ENCODE data around the gene SCCPDH.
"Not testable (repeated sequence)": the region's sequence is repeated elsewhere in the genome, so short reads cannot be mapped to it uniquely, and the experiment has no call there.

The SCCPDH gene

GRCh38 chr1:246733704-246734103 lies 9.5 kb downstream of the SCCPDH start:
- H3K4me2 ChIP-seq (ENCODE audit: low read length): no peak overlapping the region
- H2AFZ ChIP-seq (ENCODE audit: low read depth, low read length): no peak overlapping the region
- no peak for TF ChIP-seq EZH2phosphoT487 (IDR thresholded peaks at IDR 0.05; ENCODE audit: low read depth)
- TF ChIP-seq CTCF (IDR thresholded peaks at IDR 0.05; ENCODE audit: low read depth, low read length): no peak
- H3K4me3 ChIP-seq (ENCODE audit: low read length): no peak overlapping the region
- no peaks in the 10 kb centered on the region for H3K9me3 ChIP-seq (ENCODE audit: insufficient read depth, low read length)
- H3K4me1 ChIP-seq (ENCODE audit: low read length): no peaks in the 10 kb centered on the region
- H3K36me3 ChIP-seq (replicated peaks; ENCODE audit: low read depth, low read length): peaks cover 59% of the 10 kb centered on the region
- no peaks in the 10 kb centered on the region; the same call in 1 of the 2 replicates for H4K20me1 ChIP-seq (ENCODE audit: insufficient read depth, low read length)
- no peak overlapping the region for H3K9ac ChIP-seq (ENCODE audit: low read length)
- no peaks in the 10 kb centered on the region for H3K27me3 ChIP-seq (ENCODE audit: low read depth, low read length)
- H3K79me2 ChIP-seq (ENCODE audit: low read length): no peaks in the 10 kb centered on the region
- H3K27ac ChIP-seq (ENCODE audit: low read length): no peak overlapping the region

- no peak overlapping the region for H3K9ac ChIP-seq (ENCODE audit: low read length)
- no peak overlapping the region for H3K4me2 ChIP-seq (ENCODE audit: low read length)
- no peaks in the 10 kb centered on the region for H3K4me1 ChIP-seq (ENCODE audit: low read length)
- H3K27ac ChIP-seq (ENCODE audit: low read length): no peak overlapping the region
- no peak overlapping the region for H3K4me3 ChIP-seq (ENCODE audit: low read length)
- no peaks in the 10 kb centered on the region; the same call in 1 of the 2 replicates for H4K20me1 ChIP-seq (ENCODE audit: insufficient read depth, low read length)
- no peaks in the 10 kb centered on the region for H3K27me3 ChIP-seq (ENCODE audit: low read depth, low read length)
- no peak overlapping the region for H2AFZ ChIP-seq (ENCODE audit: low read depth, low read length)
- H3K36me3 ChIP-seq (replicated peaks; ENCODE audit: low read depth, low read length): peaks cover 61% of the 10 kb centered on the region
- no peaks in the 10 kb centered on the region for H3K9me3 ChIP-seq (ENCODE audit: insufficient read depth, low read length)
- TF ChIP-seq EZH2phosphoT487 (IDR thresholded peaks at IDR 0.05; ENCODE audit: low read depth) (no peak), CTCF (IDR thresholded peaks at IDR 0.05; ENCODE audit: low read depth, low read length) (no peak)
- no peaks in the 10 kb centered on the region for H3K79me2 ChIP-seq (ENCODE audit: low read length)
Measured at GRCh38 chr1:246734866-246735265, 10.7 kb downstream of the SCCPDH start.

GRCh38 chr1:246735735-246736134 lies 11.5 kb downstream of the SCCPDH start:
- Histone ChIP-seq H3K9me3 (ENCODE audit: insufficient read depth, low read length) (no peaks in the 10 kb centered on the region), H3K36me3 (replicated peaks; ENCODE audit: low read depth, low read length) (peaks cover 61% of the 10 kb centered on the region), H3K27ac (ENCODE audit: low read length) (no peak overlapping the region), H3K9ac (ENCODE audit: low read length) (no peak overlapping the region), H3K79me2 (ENCODE audit: low read length) (no peaks in the 10 kb centered on the region), H3K4me3 (ENCODE audit: low read length) (no peak overlapping the region), H3K4me2 (ENCODE audit: low read length) (no peak overlapping the region), H2AFZ (ENCODE audit: low read depth, low read length) (no peak overlapping the region), H4K20me1 (ENCODE audit: insufficient read depth, low read length) (no peaks in the 10 kb centered on the region; the same call in 1 of the 2 replicates), H3K27me3 (ENCODE audit: low read depth, low read length) (no peaks in the 10 kb centered on the region), H3K4me1 (ENCODE audit: low read length) (no peaks in the 10 kb centered on the region)
- TF ChIP-seq CTCF (IDR thresholded peaks at IDR 0.05; ENCODE audit: low read depth, low read length): no peak
- no peak for TF ChIP-seq EZH2phosphoT487 (IDR thresholded peaks at IDR 0.05; ENCODE audit: low read depth)

- H3K36me3 ChIP-seq (replicated peaks; ENCODE audit: low read depth, low read length): peaks cover 55% of the 10 kb centered on the region
- no peak overlapping the region for H2AFZ ChIP-seq (ENCODE audit: low read depth, low read length)
- no peak overlapping the region for H3K9ac ChIP-seq (ENCODE audit: low read length)
- H3K4me1 ChIP-seq (ENCODE audit: low read length): no peaks in the 10 kb centered on the region
- no peaks in the 10 kb centered on the region for H3K27me3 ChIP-seq (ENCODE audit: low read depth, low read length)
- no peak overlapping the region for H3K27ac ChIP-seq (ENCODE audit: low read length)
- TF ChIP-seq EZH2phosphoT487 (IDR thresholded peaks at IDR 0.05; ENCODE audit: low read depth): no peak
- no peak for TF ChIP-seq CTCF (IDR thresholded peaks at IDR 0.05; ENCODE audit: low read depth, low read length)
- H3K79me2 ChIP-seq (ENCODE audit: low read length): no peaks in the 10 kb centered on the region
- H3K4me2 ChIP-seq (ENCODE audit: low read length): no peak overlapping the region
- H3K4me3 ChIP-seq (ENCODE audit: low read length): no peak overlapping the region
- no peaks in the 10 kb centered on the region for H3K9me3 ChIP-seq (ENCODE audit: insufficient read depth, low read length)
- H4K20me1 ChIP-seq (ENCODE audit: insufficient read depth, low read length): no peaks in the 10 kb centered on the region
Measured at GRCh38 chr1:246742396-246742795, 18.2 kb downstream of the SCCPDH start.

- H3K9ac ChIP-seq (ENCODE audit: low read length); H3K27me3 ChIP-seq (ENCODE audit: low read depth, low read length); H4K20me1 ChIP-seq (ENCODE audit: insufficient read depth, low read length); H3K79me2 ChIP-seq (ENCODE audit: low read length); H3K4me3 ChIP-seq (ENCODE audit: low read length); H3K27ac ChIP-seq (ENCODE audit: low read length); H3K4me1 ChIP-seq (ENCODE audit: low read length); H3K9me3 ChIP-seq (ENCODE audit: insufficient read depth, low read length); H2AFZ ChIP-seq (ENCODE audit: low read depth, low read length); H3K4me2 ChIP-seq (ENCODE audit: low read length): not testable (repeated sequence)
- H3K36me3 ChIP-seq (replicated peaks; ENCODE audit: low read depth, low read length): peaks cover 44% of the 10 kb centered on the region
Measured at GRCh38 chr1:246746155-246746554, 21.9 kb downstream of the SCCPDH start.
